K562 (cell line): Measurements from ENCODE around the gene ITGA3. TPM values are rescaled to one million over a fixed set of nuclear protein-coding genes. Genes with fewer than 3 reads are reported as not detected.

ENCODE experiments used
- ATAC-seq: fragments of 200-7000 bp; cut with Tn5 transposase; 3 replicates; pipeline ENCODE4 v1.9.1; 2020; ENCODE audit warnings: moderate library complexity
- BruUV-seq: library from RNA; stranded (reverse); fragments of 400-500 nt; replicated peaks from 2 replicates; lab custom pipeline; 2021; lab: Mats Ljungman, UMichigan
- CTCF ChIA-PET: fragments of 300-600 bp; formaldehyde crosslinking; extraction: SDS; loops from one replicate; lab custom pipeline; 2021; ENCODE audit warnings: low intra/inter-chr PET ratio; lab: Yijun Ruan, JAX
- POLR2A ChIA-PET: fragments of 300-600, 350-650 bp; sonication (Branson Sonifier 250); formaldehyde crosslinking; extraction: SDS; loops from one replicate; lab custom pipeline; 2021; ENCODE audit warnings: antibody characterized with exemption, inconsistent platforms; lab: Yijun Ruan, JAX
- DNase-seq, 4 experiments: peaks; one replicate each; pipeline versions ENCODE4 v3.0.0 to v3.0.0-alpha.2; 2011 to 2018; ENCODE audit warnings: low spot score in 3 of 4, mixed read lengths in 3 of 4; ENCODE audit errors: extremely low read depth in 1 of 4
- FAIRE-seq: peaks from 2 replicates; lab custom pipeline; 2011; peaks lifted over from hg19 to GRCh38; lab: Jason Lieb, UNC
- H2AFZ ChIP-seq: 2 replicates; pipeline ENCODE4 v1.6.0; 2011; ENCODE audit warnings: low read depth, low read length, control low read depth, inconsistent platforms
- H3K27ac ChIP-seq: fragments of 200-600 bp; 3 replicates; pipeline ENCODE4 v1.8.0; 2011; ENCODE audit warnings: low read depth, mild to moderate bottlenecking, control low read depth, inconsistent platforms, low read length, moderate library complexity, mixed read lengths; ENCODE audit errors: extremely low read depth
- H3K27me3 ChIP-seq, 2 experiments: fragments of 300-600 bp in 1 of 2; 2 replicates in 1 of 2; 3 replicates in 1 of 2; pipeline versions ENCODE4 v1.6.0 to v1.8.0; 2011; ENCODE audit warnings: inconsistent platforms in 2 of 2, low read length in 2 of 2, mild to moderate bottlenecking in 1 of 2, mixed read lengths in 1 of 2, moderate library complexity in 1 of 2; ENCODE audit not compliant: control insufficient read depth in 2 of 2, insufficient read depth in 2 of 2
- H3K36me3 ChIP-seq: fragments of 300-600 bp; 3 replicates; pipeline ENCODE4 v1.8.0; 2011; ENCODE audit warnings: mild to moderate bottlenecking, low read length, inconsistent platforms; ENCODE audit not compliant: control insufficient read depth, insufficient read depth
- H3K4me1 ChIP-seq, 2 experiments: fragments of 200-600 bp in 1 of 2; replicated peaks in 1 of 2; 2 replicates in 1 of 2; 3 replicates in 1 of 2; pipeline versions ENCODE4 v1.5.1 to v1.8.0; 2011; ENCODE audit warnings: inconsistent platforms in 2 of 2, low read length in 2 of 2, mild to moderate bottlenecking in 1 of 2, mixed read lengths in 1 of 2, moderate library complexity in 1 of 2; ENCODE audit not compliant: control insufficient read depth in 2 of 2, insufficient read depth in 2 of 2
- H3K4me2 ChIP-seq: 2 replicates; pipeline ENCODE4 v1.6.1; 2011; ENCODE audit warnings: low read length, control low read depth, inconsistent platforms, mixed read lengths; ENCODE audit not compliant: insufficient read depth
- H3K4me3 ChIP-seq: fragments of 200-600 bp; sonication (generic), shearing (Covaris generic); 2 replicates; pipeline ENCODE4 v1.5.1; 2016; ENCODE audit warnings: control low read depth, inconsistent platforms
- H3K79me2 ChIP-seq: fragments of 200-600 bp; 3 replicates; pipeline ENCODE4 v1.8.0; 2011; ENCODE audit warnings: low read length, inconsistent platforms; ENCODE audit not compliant: control insufficient read depth, insufficient read depth
- H3K9ac ChIP-seq, 2 experiments: 2 replicates each; pipeline versions ENCODE4 v1.6.0 to v1.6.1; 2011; ENCODE audit warnings: low read depth in 2 of 2, low read length in 2 of 2, control low read depth in 1 of 2, inconsistent platforms in 1 of 2, mild to moderate bottlenecking in 1 of 2, mixed read lengths in 1 of 2; ENCODE audit not compliant: insufficient read depth in 1 of 2
- H3K9me1 ChIP-seq: one replicate; pipeline ENCODE4 v1.6.0; 2011; ENCODE audit warnings: inconsistent platforms, mild to moderate bottlenecking, low read length, moderate library complexity; ENCODE audit not compliant: control insufficient read depth, insufficient read depth
- H3K9me3 ChIP-seq: replicated peaks from 2 replicates; pipeline ENCODE4 v1.5.1; 2011; ENCODE audit warnings: low read depth, low read length, inconsistent platforms; ENCODE audit not compliant: control insufficient read depth, insufficient read depth
- H4K20me1 ChIP-seq: replicated peaks from 2 replicates; pipeline ENCODE4 v1.6.1; 2011; ENCODE audit warnings: low read length, inconsistent platforms, mixed read lengths; ENCODE audit not compliant: control insufficient read depth, insufficient read depth
- ARID4B ChIP-seq: sonication (generic); formaldehyde crosslinking; IDR thresholded peaks from 2 replicates; pipeline ENCODE4 v1.8.0; 2022; ENCODE audit warnings: mild to moderate bottlenecking, missing genetic modification reagents
- FOXA1 ChIP-seq: fragments of 450-650 bp; IDR thresholded peaks from 2 replicates; pipeline ENCODE4 v1.6.1; 2016; ENCODE audit warnings: mild to moderate bottlenecking, borderline replicate concordance
- GTF2A2 ChIP-seq: IDR thresholded peaks from 2 replicates; pipeline ENCODE4 v1.6.1; 2016; ENCODE audit warnings: mild to moderate bottlenecking, missing genetic modification characterization, missing compliant biosample characterization
- HLTF ChIP-seq: fragments of 450-650 bp; IDR thresholded peaks from 2 replicates; pipeline ENCODE4 v1.6.1; 2016
- SP1 ChIP-seq: sonication (generic); formaldehyde crosslinking; IDR thresholded peaks from 2 replicates; pipeline ENCODE4 v1.8.1; 2022; ENCODE audit warnings: mild to moderate bottlenecking, missing genetic modification reagents
- SP2 ChIP-seq: IDR thresholded peaks from 2 replicates; pipeline ENCODE4 v1.6.1; 2011; ENCODE audit warnings: mild to moderate bottlenecking, low read depth, low read length, moderate library complexity; ENCODE audit not compliant: poor library complexity, severe bottlenecking; ENCODE audit errors: extremely low read depth
- ZNF318 ChIP-seq, 2 experiments: fragments of 450-650 bp; IDR thresholded peaks; 2 replicates each; pipeline ENCODE4 v1.6.1; 2016; ENCODE audit warnings: mild to moderate bottlenecking in 2 of 2, borderline replicate concordance in 1 of 2, low read depth in 1 of 2, moderate library complexity in 1 of 2
- ZNF583 ChIP-seq: fragments of 250-450 bp; sonication (Bioruptor Pico); IDR thresholded peaks from 2 replicates; pipeline ENCODE4 v1.4.0; 2020
- WGBS: fragments of 100-300 bp; shearing (Covaris generic); methylation state at CpG from one replicate; pipeline ENCODE4 v1.1.6; 2016; ENCODE audit warnings: low coverage, mixed read lengths; ENCODE audit not compliant: insufficient coverage; ENCODE audit errors: missing lambda C conversion rate; 5-methylcytosine and 5-hydroxymethylcytosine counted together
- in situ Hi-C: fragments of 300-500 bp; cut with MboI; formaldehyde crosslinking; loops from 4 replicates; pipeline ENCODE4 v1.15.0; 2018; ENCODE audit warnings: inconsistent platforms, mixed read lengths
- intact Hi-C: fragments of 100-400 bp; cut with micrococcal nuclease; formaldehyde crosslinking; loops from 2 replicates; pipeline ENCODE4 v1.14.2; 2022
- polyA plus RNA-seq, 8 experiments: library from polyadenylated mRNA; depleted of rRNA in 4 of 8; stranded (reverse) in 5 of 8; unstranded in 3 of 8; fragments of >200 nt; fragmentation: Nextera tagmentation in 2 of 8; fragmentation: Illumina TruSeq in 1 of 8; extraction: Ambion mirVana in 2 of 8; extraction: Trizol in 1 of 8; gene quantifications; 2 replicates each; pipeline versions ENCODE4 v1.2.1 to v1.2.3, GENCODE V29; 2011 to 2014; ENCODE audit warnings: inconsistent platforms in 1 of 8, missing spikeins in 1 of 8
- total RNA-seq, 7 experiments: library from RNA; depleted of rRNA in 6 of 7; stranded (reverse); fragments of >200 nt in 6 of 7; fragmentation: Illumina TruSeq in 2 of 7; extraction: Trizol in 2 of 7; gene quantifications; 2 replicates each; pipeline versions ENCODE4 v1.2.1 to v1.2.3, GENCODE V29; 2011 to 2021; ENCODE audit warnings: low replicate concordance in 1 of 7

ITGA3 gene
- total and polyA plus RNA-seq, 9 of the 15 experiments (the other 6 are each of a cell fraction or from before 2014, with no cell fraction given): 0.03 to 0.75 (median 0.14) TPM; not detected in 2

DNA sequence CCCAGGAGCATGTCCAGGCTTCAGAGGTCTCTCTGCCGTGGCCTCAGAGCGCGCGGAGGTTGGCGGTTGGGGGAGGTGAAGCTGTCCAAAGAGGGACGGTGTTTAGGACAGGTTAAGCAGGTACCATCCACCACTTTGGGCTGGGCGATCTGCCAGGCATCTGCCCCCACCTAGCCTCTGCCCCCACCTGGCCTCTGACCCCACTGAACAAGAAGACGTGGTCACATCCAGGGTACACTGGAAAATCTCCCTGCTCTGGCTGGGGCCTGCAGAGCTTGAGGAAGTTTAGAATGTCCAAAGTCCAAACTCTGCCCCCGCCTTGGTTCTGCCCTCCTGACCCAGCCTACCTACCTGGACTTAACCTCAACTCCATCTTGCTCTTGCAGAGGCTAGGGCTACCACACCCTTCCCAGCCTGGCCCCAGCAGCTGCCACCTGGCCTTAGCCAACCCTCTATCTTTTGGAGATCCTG is 1.6 kb downstream of the ITGA3 start:
- no peak overlapping the region for H3K4me2 ChIP-seq
- WGBS: 26% methylated on average over 9 of the region's 9 CpGs
- POLR2A ChIA-PET: interaction anchor here (0.6 kb wide), 1 partner anchor 84 kb away, joined by 4 read pairs; no protein-coding TSS in a partner anchor
- no peaks in the 10 kb centered on the region for H3K79me2 ChIP-seq
- no peak for DNase-seq
- no peaks in the 10 kb centered on the region for H3K9me3 ChIP-seq
- H3K9me1 ChIP-seq: no peaks in the 10 kb centered on the region
- no peak for ATAC-seq
- no peaks in the 10 kb centered on the region for H3K36me3 ChIP-seq
- in situ Hi-C loops (no loop called here), intact Hi-C loops (no loop called here)
- H3K27ac ChIP-seq: no peak overlapping the region
- no peak overlapping the region for H3K9ac ChIP-seq
- CTCF ChIA-PET: no interaction called here
- TF ChIP-seq FOXA1: no peak
- no peak for TF ChIP-seq ZNF318 (IDR thresholded peaks at IDR 0.05; ENCODE audit: borderline replicate concordance in 1 of 2, low read depth in 1 of 2)
- no peak for TF ChIP-seq HLTF
- no peak for TF ChIP-seq SP1 (CRISPR knock-in tag)
- TF ChIP-seq SP2: no peak
- no peak for TF ChIP-seq ARID4B
- TF ChIP-seq GTF2A2 (tag): no peak
- no peak for TF ChIP-seq ZNF583 (CRISPR knock-in tag)
- H3K4me3 ChIP-seq: no peak overlapping the region
- BruUV-seq: no TSS peak
- peaks cover 3% of the 10 kb centered on the region; the same call in 1 of the 2 replicates for H4K20me1 ChIP-seq
- no peak for FAIRE-seq
- H2AFZ ChIP-seq: no peak overlapping the region
- H3K27me3 ChIP-seq: peaks cover 16 to 55% of the 10 kb centered on the region in 2 experiments; a peak in 4 of 5 replicates
- peaks cover 9 to 15% of the 10 kb centered on the region in 2 experiments for H3K4me1 ChIP-seq
